Amniotic stem cell (primary cell): ENCODE measurements around the gene C2CD2L.
"Not testable (repeated sequence)": the region's sequence is repeated elsewhere in the genome, so short reads cannot be mapped to it uniquely, and the experiment has no call there.

Experiments used
- DNase-seq: peaks from one replicate; lab custom pipeline; 2025; lab: John Stamatoyannopoulos, UW

Gene C2CD2L

DNA sequence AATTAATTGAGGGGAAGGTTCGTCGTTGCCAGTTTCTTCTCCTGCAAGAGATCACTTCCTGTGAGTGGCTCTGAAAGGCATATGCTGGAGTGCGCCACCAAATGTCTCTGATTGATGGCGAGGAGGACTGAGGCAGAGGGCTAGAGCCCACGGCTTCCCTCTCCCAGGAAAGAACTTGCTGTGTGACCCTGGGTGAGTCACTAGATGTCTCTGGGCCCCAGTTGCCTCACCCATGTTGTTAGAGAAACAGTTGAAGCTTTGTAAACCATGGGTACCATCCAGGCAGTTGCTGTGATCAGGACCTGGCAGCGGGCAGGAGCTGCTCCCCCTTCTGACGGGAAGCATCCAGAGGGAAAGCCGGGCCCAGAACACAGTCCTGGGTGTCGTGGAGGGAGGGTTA, 44.9 kb downstream of the C2CD2L start:
- DNase-seq = no peak

GRCh38 chr11:119152604-119153003, 45.5 kb downstream of the C2CD2L start:
- no peak for DNase-seq

DNA sequence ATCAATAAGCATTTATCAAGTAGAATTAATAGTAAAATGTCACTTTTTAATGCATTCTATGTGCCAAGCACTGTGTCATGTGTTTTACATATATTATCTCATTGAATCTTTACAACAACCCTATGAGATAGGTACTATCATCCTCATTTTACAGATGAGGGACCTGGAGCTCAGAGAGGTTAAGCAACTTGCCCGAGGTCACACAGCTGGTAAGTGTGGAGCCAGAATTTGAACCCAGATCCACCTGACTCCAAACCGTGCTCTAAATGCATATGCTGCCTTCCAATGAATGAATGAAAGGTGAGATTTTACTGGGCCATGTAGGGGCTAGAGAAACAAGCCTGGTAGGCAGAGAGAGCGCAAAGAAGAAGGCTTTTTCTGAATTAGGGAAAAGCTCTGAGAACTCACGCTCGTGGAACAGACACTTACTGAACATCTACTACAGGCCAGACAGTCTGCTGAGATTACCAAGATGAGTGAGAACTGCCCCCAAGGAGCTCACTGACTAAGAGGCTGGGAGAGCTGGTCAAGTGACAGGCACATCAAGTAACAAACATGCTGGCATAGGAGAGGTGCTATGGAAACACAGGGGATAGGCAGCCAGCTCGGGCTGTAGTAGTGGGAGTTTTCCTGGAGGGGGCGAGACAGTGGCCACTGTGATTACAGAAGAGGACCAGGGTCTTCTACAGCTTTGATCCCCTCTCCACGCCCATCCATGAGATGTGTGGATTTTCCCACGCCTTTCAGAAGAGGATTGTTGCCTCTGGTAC, 46.1 kb downstream of the C2CD2L start:
- no peak for DNase-seq

DNA sequence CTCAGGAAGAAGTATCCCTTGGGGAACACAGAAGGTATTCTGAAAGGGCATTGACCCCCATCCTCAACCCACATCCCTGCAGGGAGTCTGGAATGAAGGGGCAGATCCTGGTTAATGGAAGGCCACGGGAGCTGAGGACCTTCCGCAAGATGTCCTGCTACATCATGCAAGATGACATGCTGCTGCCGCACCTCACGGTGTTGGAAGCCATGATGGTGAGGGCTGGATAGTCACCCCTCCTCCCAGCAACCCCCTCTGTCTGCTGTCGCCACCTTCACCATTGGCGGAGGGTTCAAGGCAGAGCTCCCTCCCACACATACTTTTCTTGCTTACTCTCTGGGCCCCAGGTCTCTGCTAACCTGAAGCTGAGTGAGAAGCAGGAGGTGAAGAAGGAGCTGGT, 47.0 kb downstream of the C2CD2L start:
- no peak for DNase-seq

GRCh38 chr11:119155733-119156492, 48.8 kb downstream of the C2CD2L start:
- no peak for DNase-seq

DNA sequence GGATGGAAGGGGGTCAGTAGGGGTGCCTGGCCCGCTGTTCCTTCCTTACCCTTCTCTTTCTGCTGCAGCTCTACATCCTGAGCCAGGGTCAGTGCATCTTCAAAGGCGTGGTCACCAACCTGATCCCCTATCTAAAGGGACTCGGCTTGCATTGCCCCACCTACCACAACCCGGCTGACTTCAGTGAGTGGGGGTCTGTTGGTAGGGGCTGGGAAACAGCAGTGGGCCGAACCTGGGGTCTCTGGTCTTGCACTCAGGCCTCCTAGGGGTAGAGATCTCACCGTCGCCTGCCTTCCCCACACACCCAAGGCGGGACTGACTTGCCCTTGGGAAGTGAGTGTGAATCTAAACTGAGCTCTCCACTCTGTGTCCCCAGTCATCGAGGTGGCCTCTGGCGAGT, 49.4 kb downstream of the C2CD2L start:
- DNase-seq = no peak

DNA sequence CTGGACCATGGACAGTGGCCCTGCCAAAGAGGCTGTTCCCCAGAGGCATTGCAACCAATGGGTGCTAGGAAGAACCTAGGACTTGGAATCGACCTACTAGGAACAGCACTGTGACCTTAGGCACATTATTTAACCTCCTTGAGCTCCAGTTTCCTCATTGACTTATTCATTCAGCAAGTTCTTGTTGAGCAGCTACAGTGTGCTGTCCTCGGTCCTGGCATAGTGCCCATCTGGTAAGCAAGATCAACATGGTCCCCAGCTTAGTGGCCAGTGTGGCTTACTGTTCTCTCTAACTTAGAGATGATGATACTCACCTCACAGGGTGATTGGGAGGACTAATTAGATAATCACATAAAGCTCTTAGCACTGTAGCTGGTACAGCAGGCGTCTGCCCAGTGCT, 49.9 kb downstream of the C2CD2L start:
- no peak for DNase-seq

GRCh38 chr11:119158467-119158866, 51.3 kb downstream of the C2CD2L start:
- no peak for DNase-seq

DNA sequence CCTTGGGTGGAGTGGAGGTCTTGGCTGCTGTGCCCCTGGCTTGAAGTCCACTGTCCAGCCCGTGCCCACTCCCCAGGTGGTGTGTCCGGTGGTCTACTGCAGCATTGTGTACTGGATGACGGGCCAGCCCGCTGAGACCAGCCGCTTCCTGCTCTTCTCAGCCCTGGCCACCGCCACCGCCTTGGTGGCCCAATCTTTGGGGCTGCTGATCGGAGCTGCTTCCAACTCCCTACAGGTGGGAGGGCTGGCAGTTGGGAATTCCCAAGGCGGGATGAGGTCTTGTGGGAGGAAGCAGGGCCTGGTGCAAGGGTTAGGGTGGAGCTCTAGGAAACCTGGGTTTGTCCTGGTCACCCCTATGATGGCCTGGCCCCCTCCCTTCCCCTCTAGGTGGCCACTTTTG, 53.0 kb downstream of the C2CD2L start:
- DNase-seq = no peak

GRCh38 chr11:119161871-119162270, 54.7 kb downstream of the C2CD2L start:
- no peak for DNase-seq

DNA sequence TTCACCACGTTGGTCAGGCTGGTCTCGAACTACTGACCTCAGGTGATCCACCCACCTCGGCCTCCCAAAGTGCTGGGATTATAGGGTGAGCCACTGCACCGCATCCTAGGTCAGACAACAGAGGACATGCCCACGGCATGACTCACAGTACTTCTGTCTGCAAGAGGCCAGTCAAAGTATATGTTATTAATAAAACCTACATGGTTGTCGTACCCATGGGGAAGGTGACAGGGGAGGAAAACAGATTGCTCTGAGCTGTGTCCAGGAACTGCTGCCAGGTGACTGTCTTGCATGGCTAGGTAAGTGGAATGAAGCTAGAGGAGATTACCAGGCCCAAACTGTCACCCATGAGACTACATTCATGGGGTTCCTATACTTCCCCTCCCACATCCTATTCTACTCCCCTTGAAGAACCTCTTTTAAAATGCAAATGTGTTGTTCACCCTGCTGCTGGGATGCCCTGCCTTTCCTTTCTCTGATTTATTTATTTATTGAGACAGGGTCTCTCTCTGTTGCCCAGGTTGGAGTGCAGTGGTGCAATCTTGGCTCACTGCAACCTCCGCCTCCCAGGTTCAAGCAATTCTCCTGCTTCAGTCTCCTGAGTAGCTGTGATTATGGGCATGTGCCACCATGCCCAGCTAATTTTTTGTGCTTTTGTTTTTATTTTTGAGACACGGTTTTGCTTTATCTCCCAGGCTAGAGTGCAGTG, 59.4 kb downstream of the C2CD2L start:
- no peak for DNase-seq

DNA sequence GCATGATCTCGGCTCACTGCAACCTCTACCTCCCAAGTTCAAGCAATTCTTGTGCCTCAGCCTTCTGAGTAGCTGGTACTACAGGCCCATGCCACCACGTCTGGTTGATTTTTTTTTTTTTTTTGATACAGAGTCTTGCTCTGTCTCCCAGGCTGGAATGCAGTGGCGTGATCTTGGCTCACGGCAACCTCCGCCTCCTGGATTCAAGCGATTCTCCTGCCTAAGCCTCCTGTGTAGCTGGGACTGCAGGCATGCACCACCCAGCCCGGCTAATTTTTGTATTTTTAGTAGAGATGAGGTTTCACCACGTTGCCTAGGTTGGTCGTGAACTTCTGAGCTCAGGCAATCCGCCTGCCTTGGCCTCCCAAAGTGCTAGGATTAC, 59.9 kb downstream of the C2CD2L start:
- DNase-seq = not testable (repeated sequence)

DNA sequence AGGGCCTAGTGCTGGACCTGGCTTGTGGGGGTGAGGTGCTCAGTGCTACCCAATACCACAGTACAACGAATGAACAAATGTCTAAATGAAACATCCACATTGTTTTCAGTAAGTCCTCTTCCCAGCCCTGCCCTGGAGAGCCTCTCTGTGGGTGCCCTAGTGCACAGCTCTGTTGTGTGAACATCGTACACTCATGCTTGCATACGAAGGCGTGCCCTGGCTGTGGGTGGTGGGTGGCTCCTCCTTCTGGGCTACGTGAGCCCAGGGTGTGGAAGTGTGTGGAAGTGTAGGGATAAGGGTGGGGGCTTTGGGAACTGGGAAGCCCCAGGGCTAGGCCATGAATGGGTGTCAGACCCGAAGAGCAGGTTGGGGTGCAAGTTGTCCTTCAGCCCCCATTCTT, 60.8 kb downstream of the C2CD2L start:
- no peak for DNase-seq
